LNCaP clone FGC (cell line): ENCODE data around the gene ZNF48.
A peak's percentile ranks its signal among the peaks of the same experiment; 100 is the strongest.

Experiments
- DNase-seq: peaks from one replicate; pipeline ENCODE4 v3.0.0-alpha.2; 2011; ENCODE audit warnings: low read depth
- H3K4me3 ChIP-seq: 2 replicates; pipeline ENCODE4 v1.5.1; 2011; ENCODE audit warnings: mild to moderate bottlenecking, low read depth, low read length, control low read depth
- TF ChIP-seq, protein P1 (sequence below): IDR thresholded peaks from 2 replicates; pipeline ENCODE4 v1.5.1; 2012; ENCODE audit warnings: mild to moderate bottlenecking; ENCODE audit not compliant: control insufficient read depth, insufficient read depth; ENCODE audit errors: extremely low read depth

Gene ZNF48

DNA sequence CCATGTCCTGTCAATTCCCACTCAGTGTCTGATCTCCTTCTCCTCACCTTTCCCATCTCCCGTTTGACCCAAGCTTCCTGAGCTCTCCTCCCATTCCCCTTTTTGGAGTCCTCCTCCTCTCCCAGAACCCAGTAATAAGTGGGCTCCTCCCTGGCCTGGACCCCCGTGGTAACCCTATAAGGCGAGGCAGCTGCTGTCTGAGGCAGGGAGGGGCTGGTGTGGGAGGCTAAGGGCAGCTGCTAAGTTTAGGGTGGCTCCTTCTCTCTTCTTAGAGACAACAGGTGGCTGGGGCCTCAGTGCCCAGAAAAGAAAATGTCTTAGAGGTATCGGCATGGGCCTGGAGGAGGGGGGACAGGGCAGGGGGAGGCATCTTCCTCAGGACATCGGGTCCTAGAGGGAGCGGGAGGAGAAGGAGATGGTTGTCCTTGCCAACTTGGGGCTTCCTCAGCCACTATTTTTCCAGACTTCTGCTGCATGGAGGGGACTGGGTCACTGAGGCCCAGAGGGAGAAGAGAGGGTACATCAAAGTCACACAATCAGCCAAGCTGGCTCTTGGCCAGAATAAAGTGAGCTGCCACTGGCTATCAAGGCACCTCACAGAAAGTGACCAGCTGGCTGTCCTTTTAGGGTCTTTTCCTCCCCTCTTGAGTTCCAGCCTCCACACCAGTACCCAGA is 23.0 kb upstream of the ZNF48 start:
- H3K4me3 ChIP-seq, result no peak overlapping the region
- no peak for DNase-seq
- TF ChIP-seq, protein P1, sequence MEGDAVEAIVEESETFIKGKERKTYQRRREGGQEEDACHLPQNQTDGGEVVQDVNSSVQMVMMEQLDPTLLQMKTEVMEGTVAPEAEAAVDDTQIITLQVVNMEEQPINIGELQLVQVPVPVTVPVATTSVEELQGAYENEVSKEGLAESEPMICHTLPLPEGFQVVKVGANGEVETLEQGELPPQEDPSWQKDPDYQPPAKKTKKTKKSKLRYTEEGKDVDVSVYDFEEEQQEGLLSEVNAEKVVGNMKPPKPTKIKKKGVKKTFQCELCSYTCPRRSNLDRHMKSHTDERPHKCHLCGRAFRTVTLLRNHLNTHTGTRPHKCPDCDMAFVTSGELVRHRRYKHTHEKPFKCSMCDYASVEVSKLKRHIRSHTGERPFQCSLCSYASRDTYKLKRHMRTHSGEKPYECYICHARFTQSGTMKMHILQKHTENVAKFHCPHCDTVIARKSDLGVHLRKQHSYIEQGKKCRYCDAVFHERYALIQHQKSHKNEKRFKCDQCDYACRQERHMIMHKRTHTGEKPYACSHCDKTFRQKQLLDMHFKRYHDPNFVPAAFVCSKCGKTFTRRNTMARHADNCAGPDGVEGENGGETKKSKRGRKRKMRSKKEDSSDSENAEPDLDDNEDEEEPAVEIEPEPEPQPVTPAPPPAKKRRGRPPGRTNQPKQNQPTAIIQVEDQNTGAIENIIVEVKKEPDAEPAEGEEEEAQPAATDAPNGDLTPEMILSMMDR, result no peak

DNA sequence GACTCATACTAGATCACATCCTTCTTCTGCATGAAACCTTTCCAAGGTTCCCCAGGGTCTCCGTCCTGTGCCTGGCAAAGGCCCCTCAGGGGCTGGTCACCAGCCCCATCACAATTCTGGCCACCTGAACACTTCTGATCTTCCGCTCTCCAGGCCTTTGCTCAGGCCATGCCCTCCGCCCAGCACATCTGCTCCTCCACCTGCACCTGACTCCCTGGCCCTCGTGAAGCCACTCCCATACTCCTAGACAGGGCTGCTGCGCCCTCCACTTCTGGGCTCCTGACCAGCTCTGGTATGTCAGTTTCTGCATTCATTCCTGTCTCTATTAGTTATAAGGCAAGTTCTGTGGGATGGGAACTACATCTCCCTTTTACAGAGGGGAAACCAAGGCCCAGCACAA is 22.5 kb upstream of the ZNF48 start:
- TF ChIP-seq, protein P1, result no peak
- no peak overlapping the region for H3K4me3 ChIP-seq
- DNase-seq, result no peak

DNA sequence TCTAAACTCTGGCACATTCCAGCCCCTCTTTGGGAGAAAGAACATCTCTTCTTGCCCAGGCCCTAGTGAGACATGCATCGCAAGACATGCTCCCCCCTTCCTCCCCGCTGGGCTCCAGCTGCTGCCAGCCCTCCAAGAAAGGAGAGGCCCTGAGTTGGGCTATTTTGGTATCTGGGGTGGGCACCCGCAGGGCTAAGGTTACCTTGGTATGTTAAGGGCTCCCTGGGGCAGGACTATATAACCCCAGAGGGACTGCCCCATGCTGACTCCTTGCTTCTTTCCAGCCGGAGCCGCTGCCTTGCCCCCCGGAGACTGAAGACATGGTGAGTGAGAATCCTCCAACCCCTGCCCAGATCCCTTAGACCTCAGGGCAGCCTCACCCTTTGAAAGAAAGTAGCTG is 20.7 kb upstream of the ZNF48 start, which contains the start of gene MYL11:
Gene MYL11, plus strand, starts transcription at position 265 of the 400 bp plus-strand sequence. Its CDS starts 56 bp downstream, at position 321.
- TF ChIP-seq, protein P1, result no peak
- DNase-seq, result no peak

DNA sequence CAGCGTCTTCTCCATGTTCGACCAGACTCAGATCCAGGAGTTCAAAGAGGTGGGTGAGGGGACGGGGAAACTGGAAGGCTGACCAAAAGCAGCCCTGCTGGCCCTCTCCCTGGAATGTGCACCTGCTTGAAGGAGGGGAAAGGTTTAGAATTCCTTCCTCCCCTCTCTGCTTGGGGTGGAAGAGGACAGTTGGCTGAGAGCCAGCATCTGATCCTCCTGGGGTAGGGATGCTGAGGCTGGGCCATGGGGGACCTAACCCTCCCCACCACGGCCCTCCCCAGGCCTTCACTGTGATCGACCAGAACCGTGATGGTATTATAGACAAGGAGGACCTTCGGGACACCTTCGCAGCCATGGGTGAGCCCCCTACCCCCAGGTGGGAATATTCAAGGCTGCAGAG is 19.4 kb upstream of the ZNF48 start:
- no peak overlapping the region for H3K4me3 ChIP-seq
- DNase-seq, result no peak
- TF ChIP-seq, protein P1, result no peak

More for the DNA sequence above, 20.7 kb upstream of the ZNF48 start, which contains the start of gene MYL11:
- H3K4me3 ChIP-seq, result no peak within 1 kb of the TSS

DNA sequence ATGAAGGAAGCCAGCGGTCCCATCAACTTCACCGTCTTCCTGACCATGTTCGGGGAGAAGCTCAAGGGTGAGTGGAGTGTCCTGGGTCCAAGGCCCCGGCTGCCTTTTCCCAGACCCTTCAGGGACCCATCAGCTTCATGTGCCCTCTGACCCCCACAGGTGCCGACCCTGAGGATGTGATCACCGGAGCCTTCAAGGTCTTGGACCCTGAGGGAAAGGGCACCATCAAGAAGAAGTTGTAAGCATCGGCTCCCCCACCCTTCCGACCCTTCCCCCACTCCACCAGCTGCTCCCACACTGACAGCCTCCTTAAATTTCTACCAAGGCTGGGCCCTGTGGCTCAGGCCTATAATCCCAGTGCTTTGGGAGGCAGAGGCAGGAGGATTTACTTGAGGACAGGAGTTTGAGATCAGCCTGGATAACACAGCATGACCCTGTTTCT is 18.7 kb upstream of the ZNF48 start:
- DNase-seq, result no peak
- H3K4me3 ChIP-seq, result no peak overlapping the region
- TF ChIP-seq, protein P1, result no peak

DNA sequence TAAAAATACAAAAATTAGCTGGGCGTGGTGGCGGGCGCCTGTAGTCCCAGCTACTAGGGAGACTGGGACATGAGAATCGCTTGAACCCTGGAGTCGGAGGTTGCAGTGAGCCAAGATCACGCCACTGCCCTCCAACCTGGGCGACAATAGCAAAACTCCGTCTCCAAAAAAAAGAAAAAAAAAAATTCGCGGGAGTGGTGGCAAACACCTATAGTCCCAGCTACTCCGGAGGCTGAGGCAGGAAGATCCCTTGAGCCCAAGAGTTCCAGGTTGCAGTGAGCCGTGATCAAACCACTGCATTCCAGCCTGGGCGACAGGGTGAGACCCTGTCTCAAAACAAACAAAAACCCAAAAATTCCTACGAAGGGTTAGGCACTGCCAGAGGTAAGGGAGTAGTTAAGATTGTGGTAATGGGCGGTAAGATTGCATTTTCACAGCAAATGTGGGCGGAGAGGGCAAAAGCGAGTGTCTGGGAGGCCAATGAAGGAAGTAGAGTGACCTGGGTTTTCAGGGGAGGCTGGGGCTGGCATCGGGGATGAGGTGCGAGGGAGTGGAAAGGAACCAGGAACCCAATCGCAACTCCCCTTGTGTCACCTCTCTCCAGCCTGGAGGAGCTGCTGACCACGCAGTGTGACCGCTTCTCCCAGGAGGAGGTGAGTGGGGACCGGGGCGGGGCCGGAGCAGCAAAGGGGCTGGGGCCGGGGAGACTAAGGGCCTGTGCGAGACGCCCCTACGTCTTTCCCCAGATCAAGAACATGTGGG is 18.0 kb upstream of the ZNF48 start:
- TF ChIP-seq, protein P1, result no peak
- DNase-seq, result no peak

DNA sequence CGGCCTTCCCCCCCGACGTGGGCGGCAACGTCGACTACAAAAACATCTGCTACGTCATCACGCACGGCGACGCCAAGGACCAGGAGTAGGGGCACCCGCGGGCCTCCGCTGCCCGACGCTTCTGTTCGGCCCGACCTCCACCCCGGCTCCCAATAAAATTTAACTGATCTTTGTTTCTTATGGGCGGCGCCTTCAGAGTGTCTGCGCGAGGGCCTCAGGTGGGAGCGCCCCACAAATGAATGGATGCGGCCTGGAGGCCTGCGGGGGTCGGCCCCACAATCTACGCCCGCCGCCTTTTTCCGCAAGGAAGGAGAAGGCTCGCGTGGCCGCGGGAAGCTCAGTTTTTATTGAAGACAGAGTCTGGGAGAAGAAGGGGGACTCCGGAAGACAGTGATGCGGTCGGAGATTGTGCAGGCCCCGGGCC is 17.4 kb upstream of the ZNF48 start:
- DNase-seq, result peak; percentile 64
- H3K4me3 ChIP-seq, result peak overlapping the region; percentile 80
- TF ChIP-seq, protein P1, result no peak

More for the DNA sequence above, 18.0 kb upstream of the ZNF48 start:
- peak overlapping the region; percentile 80 for H3K4me3 ChIP-seq
